Measurements from ENCODE around the gene C10orf62. TPM values are rescaled to one million over a fixed set of nuclear protein-coding genes. Genes with fewer than 3 reads are reported as not detected.
"Not testable (repeated sequence)": the region's sequence is repeated elsewhere in the genome, so short reads cannot be mapped to it uniquely, and the experiment has no call there.

C10orf62 gene
- total RNA-seq, 2 donors from 2014 or later: 1.3 TPM; not detected in 1

DNA sequence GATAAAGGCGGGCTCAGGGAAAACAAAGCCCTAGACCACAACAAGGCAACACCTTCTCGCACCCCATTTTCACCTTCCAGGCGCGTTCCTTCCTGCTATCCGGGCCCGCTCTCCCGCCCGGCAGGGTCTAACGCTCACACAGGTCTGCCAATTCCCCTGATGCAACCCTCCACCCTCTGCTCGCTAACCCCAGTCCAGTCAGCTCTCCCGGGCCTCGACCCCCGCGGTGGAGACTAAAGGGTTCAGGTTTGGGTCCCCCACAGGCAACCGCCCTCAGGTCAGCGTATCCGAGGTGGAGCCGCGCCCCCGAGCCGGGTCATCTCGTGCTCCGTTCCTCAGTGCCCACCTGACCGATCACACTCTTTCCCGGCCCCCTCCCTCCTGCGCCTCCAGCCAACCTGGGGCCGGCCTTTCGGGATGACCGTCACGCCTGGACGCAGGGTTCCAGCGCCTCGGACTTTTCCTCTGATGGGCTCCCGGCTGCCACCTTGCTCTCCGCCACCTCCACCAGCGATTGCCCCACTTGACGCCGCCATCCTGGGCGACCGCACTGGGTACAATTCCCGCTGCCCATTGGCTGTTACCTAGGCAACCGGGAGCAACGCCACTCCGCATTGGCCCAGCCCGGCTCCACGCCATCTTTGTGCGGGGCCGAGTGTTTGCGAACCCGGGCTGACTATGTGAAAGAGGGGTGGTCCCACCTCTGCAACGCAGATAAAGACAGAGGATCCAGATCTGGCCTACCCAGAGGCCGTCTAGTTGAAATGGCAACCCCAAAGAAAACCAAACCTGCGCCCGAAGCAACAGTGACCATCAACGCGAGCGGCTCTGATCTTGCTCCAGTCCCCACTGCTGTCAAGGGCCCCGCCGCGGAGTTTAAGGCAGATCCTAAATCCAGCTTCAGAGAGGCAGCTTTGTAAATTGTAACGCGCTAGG lies 43.7 kb downstream of the C10orf62 start, which contains the start of gene MORN4:
TSS of gene MORN4 (minus strand) at position 552 of the 936 bp plus-strand sequence. CDS start 13,847 bp downstream, outside the sequence.
- peak within 1 kb of the TSS; percentile 38 to 91 for H3K4me3 ChIP-seq
- TF ChIP-seq, protein P1, sequence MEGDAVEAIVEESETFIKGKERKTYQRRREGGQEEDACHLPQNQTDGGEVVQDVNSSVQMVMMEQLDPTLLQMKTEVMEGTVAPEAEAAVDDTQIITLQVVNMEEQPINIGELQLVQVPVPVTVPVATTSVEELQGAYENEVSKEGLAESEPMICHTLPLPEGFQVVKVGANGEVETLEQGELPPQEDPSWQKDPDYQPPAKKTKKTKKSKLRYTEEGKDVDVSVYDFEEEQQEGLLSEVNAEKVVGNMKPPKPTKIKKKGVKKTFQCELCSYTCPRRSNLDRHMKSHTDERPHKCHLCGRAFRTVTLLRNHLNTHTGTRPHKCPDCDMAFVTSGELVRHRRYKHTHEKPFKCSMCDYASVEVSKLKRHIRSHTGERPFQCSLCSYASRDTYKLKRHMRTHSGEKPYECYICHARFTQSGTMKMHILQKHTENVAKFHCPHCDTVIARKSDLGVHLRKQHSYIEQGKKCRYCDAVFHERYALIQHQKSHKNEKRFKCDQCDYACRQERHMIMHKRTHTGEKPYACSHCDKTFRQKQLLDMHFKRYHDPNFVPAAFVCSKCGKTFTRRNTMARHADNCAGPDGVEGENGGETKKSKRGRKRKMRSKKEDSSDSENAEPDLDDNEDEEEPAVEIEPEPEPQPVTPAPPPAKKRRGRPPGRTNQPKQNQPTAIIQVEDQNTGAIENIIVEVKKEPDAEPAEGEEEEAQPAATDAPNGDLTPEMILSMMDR (IDR thresholded peaks at IDR 0.05): no peak
- TF ChIP-seq POLR2A (IDR thresholded peaks at IDR 0.05): peak in 2 of 3 donors; percentile 53 to 59
- DNase-seq (peak; percentile 94 to 96 (median 95)), ATAC-seq (peak; percentile 100)
- WGBS, 2 donors: 1 to 2% methylated on average over 36 to 62 of the region's 62 CpGs
- H3K27me3 ChIP-seq: no peaks in the 10 kb centered on the region
- H3K36me3 ChIP-seq (replicated peaks in 1 of 2; ENCODE audit: insufficient read depth in 1 of 2, low read depth in 2 of 2): no peaks in the 10 kb centered on the region
- peak within 1 kb of the TSS; percentile 52 to 71 (median 54) for H3K27ac ChIP-seq
- H3K9me3 ChIP-seq: no peaks in the 10 kb centered on the region
- intact Hi-C loops (cut with DNase I): no loop called here
- peaks cover 11% of the 10 kb centered on the region for H3K4me1 ChIP-seq

DNA sequence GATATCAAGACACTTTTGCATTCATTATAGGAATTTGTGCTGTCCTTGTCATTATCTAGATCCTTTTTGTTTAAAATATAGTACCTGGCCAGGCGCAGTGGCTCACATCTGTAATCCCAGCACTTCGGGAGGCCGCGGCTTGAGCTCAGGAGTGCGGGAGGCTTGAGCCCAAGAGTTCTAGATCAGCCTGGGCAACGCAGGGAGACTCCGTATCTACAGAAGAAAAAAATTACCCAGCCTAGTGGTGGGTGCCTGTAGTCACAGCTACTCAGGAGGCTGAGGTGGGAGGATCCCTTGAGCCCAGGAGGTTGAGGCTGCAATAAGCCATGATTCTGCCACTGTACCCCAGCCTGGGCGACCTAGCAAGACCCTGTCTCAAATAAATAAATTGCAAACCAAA lies 44.4 kb downstream of the C10orf62 start:
- peak; percentile 13 to 37 (median 19) for DNase-seq
- H3K9me3 ChIP-seq: no peaks in the 10 kb centered on the region
- H3K4me3 ChIP-seq: peak overlapping the region; percentile 38 to 91
- 32 to 89% methylated on average over 1 to 8 of the region's 8 CpGs for WGBS, 2 donors
- peaks cover 11% of the 10 kb centered on the region for H3K4me1 ChIP-seq
- no peak for TF ChIP-seq POLR2A (IDR thresholded peaks at IDR 0.05)
- TF ChIP-seq, protein P1 (IDR thresholded peaks at IDR 0.05): peak in 3 of 7 experiments; percentile 29 to 44 (median 30)
- peak; percentile 21 for ATAC-seq
- H3K36me3 ChIP-seq (replicated peaks in 1 of 2; ENCODE audit: insufficient read depth in 1 of 2, low read depth in 2 of 2): no peaks in the 10 kb centered on the region
- H3K27ac ChIP-seq: peak overlapping the region; percentile 52 to 71 (median 54)
- H3K27me3 ChIP-seq: no peaks in the 10 kb centered on the region
- intact Hi-C loops (cut with DNase I): no loop called here

DNA sequence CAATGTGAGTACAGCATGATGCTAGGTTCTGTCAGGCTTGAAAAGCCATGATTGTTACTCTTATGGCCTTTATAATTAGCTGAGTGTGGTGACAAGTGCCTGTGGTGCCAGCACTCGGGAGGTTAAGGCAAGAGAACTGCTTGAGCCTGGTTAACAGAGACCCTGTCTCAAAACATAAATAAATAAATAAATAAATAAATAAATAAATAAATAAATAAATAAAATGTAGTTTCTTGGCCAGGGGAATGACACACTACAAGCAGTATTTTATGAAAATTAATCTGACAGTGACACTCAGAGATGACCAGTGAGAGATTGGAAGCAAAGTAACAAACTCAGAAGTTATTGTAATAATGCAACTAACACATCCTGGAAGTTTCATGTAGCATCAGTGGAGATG lies 46.1 kb downstream of the C10orf62 start:
- 80 to 100% methylated on average over 1 of the region's 1 CpG for WGBS, 2 donors
- Histone ChIP-seq H3K9me3 (no peaks in the 10 kb centered on the region), H3K27ac (no peak overlapping the region), H3K27me3 (no peaks in the 10 kb centered on the region), H3K4me3 (no peak overlapping the region), H3K4me1 (peaks cover 11% of the 10 kb centered on the region), H3K36me3 (replicated peaks in 1 of 2; ENCODE audit: insufficient read depth in 1 of 2, low read depth in 2 of 2) (no peaks in the 10 kb centered on the region)
- TF ChIP-seq, protein P1 (IDR thresholded peaks at IDR 0.05): no peak
- no peak for TF ChIP-seq POLR2A (IDR thresholded peaks at IDR 0.05)
- DNase-seq (no peak), ATAC-seq (no peak)
- intact Hi-C loops (cut with DNase I): no loop called here

DNA sequence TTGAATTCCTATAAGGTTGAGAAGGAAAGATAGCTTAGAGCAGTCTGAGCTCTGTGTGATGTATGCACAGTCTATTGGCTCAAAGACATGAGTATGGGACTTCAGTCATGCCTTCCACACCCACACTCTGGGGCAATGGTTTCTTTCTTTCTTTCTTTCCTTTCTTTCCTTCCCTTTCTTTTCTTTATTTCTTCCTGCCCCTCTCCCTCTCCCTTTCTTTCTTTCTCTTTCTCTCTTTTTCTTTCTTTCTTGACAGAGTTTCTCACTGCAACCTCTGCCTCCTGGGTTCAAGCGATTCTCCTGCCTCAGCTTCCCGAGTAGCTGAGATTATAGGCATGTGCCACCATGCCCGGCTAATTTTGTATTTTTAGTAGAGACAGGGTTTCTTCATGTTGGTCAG lies 49.6 kb downstream of the C10orf62 start:
- H3K9me3 ChIP-seq; H3K27ac ChIP-seq; DNase-seq; H3K36me3 ChIP-seq (replicated peaks in 1 of 2; ENCODE audit: insufficient read depth in 1 of 2, low read depth in 2 of 2); H3K4me3 ChIP-seq; intact Hi-C loops (cut with DNase I); H3K27me3 ChIP-seq; ATAC-seq: not testable (repeated sequence)
- 73 to 84% methylated on average over 3 of the region's 3 CpGs for WGBS, 2 donors
- peaks cover 16% of the 10 kb centered on the region for H3K4me1 ChIP-seq

DNA sequence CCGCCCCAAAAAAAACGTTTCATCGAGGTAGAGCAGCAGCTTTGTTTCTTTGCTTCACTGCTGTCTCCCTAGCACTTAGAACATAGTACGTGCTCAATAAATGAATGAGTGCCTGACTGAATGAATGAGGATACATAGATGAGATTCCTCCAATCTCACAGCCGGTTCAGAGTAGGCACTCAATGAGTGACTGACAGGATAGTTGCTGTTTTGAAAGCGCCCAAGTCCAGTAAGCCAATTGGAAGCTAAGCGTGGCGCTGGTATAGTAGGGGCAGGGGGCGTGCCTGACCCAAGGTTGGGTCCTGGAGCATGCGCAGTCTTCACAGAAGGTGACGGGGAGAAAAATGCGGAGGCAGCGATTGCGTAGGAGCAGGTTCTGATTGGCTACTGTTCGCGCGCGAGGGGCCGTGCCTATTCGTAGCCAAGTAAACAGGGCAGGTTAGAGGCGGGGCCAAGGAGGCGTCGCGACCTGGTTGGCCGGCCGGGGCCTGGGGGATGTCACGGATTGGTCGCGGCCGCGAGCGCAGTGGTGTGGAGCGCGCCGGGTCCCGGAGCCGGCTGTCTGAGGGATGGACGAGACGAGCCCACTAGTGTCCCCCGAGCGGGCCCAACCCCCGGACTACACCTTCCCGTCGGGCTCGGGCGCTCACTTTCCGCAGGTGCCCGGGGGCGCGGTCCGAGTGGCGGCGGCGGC lies 50.8 kb downstream of the C10orf62 start, which contains the start of gene PI4K2A:
TSS of gene PI4K2A (plus strand) at position 498 of the 694 bp plus-strand sequence. CDS start at position 570, 72 bp downstream.
- Histone ChIP-seq H3K9me3 (no peaks in the 10 kb centered on the region), H3K4me1 (peaks cover 15% of the 10 kb centered on the region), H3K36me3 (replicated peaks in 1 of 2; ENCODE audit: insufficient read depth in 1 of 2, low read depth in 2 of 2) (peaks cover 0 to 3% of the 10 kb centered on the region in 2 donors), H3K27me3 (no peaks in the 10 kb centered on the region), H3K27ac (peak within 1 kb of the TSS in 3 of 4 donors; percentile 62 to 79 (median 75)), H3K4me3 (peak within 1 kb of the TSS in 1 of 2 donors; percentile 83)
- intact Hi-C loops (cut with DNase I): no loop called here
- ATAC-seq: peak; percentile 99
- WGBS, 2 donors: 2 to 3% methylated on average over 24 to 54 of the region's 54 CpGs
- TF ChIP-seq POLR2A (IDR thresholded peaks at IDR 0.05): peak; percentile 45 to 73 (median 65)
- TF ChIP-seq, protein P1 (IDR thresholded peaks at IDR 0.05): peak in 1 of 7 experiments; percentile 4
- peak; percentile 99 for DNase-seq

Data from body of pancreas (tissue), 4 donors.